ENCODE measurements around the gene PUS1.
"Not testable (repeated sequence)": the region's sequence is repeated elsewhere in the genome, so short reads cannot be mapped to it uniquely, and the experiment has no call there.

DNA sequence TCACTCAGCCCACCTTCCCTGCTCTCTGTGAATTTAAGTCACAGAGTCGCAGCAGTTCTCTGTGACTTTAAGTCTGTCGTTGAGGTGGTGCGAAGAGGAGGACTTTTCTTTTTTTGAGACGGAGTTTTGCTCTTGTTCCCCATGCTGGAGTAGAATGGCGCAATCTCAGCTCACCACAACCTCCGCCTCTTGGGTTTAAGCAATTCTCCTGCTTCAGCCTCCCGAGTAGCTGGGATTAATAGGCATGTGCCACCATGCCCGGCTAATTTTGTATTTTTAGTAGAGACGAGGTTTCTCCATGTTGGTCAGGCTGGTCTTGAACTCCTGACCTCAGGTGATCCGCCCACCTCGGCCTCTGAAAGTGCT lies 56.4 kb downstream of the PUS1 start:
- TF ChIP-seq, protein P1, sequence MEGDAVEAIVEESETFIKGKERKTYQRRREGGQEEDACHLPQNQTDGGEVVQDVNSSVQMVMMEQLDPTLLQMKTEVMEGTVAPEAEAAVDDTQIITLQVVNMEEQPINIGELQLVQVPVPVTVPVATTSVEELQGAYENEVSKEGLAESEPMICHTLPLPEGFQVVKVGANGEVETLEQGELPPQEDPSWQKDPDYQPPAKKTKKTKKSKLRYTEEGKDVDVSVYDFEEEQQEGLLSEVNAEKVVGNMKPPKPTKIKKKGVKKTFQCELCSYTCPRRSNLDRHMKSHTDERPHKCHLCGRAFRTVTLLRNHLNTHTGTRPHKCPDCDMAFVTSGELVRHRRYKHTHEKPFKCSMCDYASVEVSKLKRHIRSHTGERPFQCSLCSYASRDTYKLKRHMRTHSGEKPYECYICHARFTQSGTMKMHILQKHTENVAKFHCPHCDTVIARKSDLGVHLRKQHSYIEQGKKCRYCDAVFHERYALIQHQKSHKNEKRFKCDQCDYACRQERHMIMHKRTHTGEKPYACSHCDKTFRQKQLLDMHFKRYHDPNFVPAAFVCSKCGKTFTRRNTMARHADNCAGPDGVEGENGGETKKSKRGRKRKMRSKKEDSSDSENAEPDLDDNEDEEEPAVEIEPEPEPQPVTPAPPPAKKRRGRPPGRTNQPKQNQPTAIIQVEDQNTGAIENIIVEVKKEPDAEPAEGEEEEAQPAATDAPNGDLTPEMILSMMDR (IDR thresholded peaks at IDR 0.05) = not testable (repeated sequence)
- TF ChIP-seq POLR2A (IDR thresholded peaks at IDR 0.05) = not testable (repeated sequence)

Measured in breast epithelium (tissue), 3 donors.